ENCODE data around the gene SRC. TPM values are rescaled to one million over a fixed set of nuclear protein-coding genes. Genes with fewer than 3 reads are reported as not detected.
A peak's percentile ranks its signal among the peaks of the same experiment; 100 is the strongest.

Gene SRC
- total and polyA plus RNA-seq, 7 donors: 0.86 to 3.0 (median 1.3) TPM

DNA sequence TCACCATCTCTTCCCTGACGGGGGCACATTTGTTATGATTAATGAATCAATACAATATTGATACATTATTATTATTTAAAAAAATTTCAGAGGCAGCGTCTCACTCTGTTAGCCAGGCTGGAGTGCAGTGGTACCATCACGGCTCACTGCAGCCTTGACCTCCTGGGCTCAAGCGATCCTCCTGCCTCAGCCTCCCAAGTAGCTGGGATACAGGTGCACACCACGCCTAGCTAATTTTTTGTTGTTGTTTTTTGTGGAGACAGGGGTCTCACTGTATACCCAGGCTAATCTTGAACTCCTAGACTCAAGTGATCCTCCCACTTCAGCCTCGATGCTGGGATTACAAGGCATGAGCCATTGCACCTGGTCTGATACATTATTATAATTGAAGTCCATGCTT is 4.9 kb upstream of the SRC start:
- DNase-seq (no peak), ATAC-seq (no peak)
- H3K27ac ChIP-seq: no peak overlapping the region
- no peaks in the 10 kb centered on the region for H3K27me3 ChIP-seq (ENCODE audit: insufficient read depth in 3 of 3, low read length in 2 of 3)
- H3K36me3 ChIP-seq (ENCODE audit: insufficient read depth in 1 of 2, low read depth in 1 of 2): no peaks in the 10 kb centered on the region
- 87 to 89% (median 88%) methylated on average over 6 of the region's 6 CpGs for WGBS, 3 donors
- no peaks in the 10 kb centered on the region for H3K9me3 ChIP-seq
- H3K4me3 ChIP-seq: no peak overlapping the region
- intact Hi-C loops (cut with DNase I): no loop called here
- no peaks in the 10 kb centered on the region for H3K4me1 ChIP-seq
- TF ChIP-seq, protein P1, sequence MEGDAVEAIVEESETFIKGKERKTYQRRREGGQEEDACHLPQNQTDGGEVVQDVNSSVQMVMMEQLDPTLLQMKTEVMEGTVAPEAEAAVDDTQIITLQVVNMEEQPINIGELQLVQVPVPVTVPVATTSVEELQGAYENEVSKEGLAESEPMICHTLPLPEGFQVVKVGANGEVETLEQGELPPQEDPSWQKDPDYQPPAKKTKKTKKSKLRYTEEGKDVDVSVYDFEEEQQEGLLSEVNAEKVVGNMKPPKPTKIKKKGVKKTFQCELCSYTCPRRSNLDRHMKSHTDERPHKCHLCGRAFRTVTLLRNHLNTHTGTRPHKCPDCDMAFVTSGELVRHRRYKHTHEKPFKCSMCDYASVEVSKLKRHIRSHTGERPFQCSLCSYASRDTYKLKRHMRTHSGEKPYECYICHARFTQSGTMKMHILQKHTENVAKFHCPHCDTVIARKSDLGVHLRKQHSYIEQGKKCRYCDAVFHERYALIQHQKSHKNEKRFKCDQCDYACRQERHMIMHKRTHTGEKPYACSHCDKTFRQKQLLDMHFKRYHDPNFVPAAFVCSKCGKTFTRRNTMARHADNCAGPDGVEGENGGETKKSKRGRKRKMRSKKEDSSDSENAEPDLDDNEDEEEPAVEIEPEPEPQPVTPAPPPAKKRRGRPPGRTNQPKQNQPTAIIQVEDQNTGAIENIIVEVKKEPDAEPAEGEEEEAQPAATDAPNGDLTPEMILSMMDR (IDR thresholded peaks at IDR 0.05): no peak

DNA sequence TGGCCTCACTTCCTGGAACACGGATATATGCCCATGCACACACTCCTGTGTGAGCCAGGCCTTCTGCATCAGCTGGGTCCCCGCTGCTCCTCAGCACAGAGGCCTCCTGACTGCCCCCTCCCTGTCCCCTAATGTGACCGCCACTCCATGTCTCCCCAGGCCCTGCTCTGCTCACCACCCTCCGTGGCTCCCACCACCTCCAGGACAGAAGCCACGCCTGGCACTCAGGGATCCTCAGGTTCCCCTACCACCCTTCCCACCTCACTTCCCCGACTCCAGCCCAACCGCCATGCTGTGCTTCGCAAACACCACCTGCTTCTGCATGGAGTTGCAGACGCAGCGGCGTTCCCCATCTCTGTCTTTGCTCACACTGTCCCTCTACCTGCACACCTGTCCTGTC is 4.3 kb upstream of the SRC start:
- no peaks in the 10 kb centered on the region for H3K4me1 ChIP-seq
- no peaks in the 10 kb centered on the region for H3K36me3 ChIP-seq (ENCODE audit: insufficient read depth in 1 of 2, low read depth in 1 of 2)
- no peak overlapping the region for H3K4me3 ChIP-seq
- no peak for DNase-seq
- ATAC-seq: no peak
- no peak overlapping the region for H3K27ac ChIP-seq
- H3K9me3 ChIP-seq: no peaks in the 10 kb centered on the region
- TF ChIP-seq, protein P1 (IDR thresholded peaks at IDR 0.05): no peak
- 85 to 89% (median 89%) methylated on average over 11 of the region's 11 CpGs for WGBS, 3 donors
- intact Hi-C loops (cut with DNase I): no loop called here
- H3K27me3 ChIP-seq (ENCODE audit: insufficient read depth in 3 of 3, low read length in 2 of 3): peaks cover 0 to 4% (median 0%) of the 10 kb centered on the region in 3 donors

DNA sequence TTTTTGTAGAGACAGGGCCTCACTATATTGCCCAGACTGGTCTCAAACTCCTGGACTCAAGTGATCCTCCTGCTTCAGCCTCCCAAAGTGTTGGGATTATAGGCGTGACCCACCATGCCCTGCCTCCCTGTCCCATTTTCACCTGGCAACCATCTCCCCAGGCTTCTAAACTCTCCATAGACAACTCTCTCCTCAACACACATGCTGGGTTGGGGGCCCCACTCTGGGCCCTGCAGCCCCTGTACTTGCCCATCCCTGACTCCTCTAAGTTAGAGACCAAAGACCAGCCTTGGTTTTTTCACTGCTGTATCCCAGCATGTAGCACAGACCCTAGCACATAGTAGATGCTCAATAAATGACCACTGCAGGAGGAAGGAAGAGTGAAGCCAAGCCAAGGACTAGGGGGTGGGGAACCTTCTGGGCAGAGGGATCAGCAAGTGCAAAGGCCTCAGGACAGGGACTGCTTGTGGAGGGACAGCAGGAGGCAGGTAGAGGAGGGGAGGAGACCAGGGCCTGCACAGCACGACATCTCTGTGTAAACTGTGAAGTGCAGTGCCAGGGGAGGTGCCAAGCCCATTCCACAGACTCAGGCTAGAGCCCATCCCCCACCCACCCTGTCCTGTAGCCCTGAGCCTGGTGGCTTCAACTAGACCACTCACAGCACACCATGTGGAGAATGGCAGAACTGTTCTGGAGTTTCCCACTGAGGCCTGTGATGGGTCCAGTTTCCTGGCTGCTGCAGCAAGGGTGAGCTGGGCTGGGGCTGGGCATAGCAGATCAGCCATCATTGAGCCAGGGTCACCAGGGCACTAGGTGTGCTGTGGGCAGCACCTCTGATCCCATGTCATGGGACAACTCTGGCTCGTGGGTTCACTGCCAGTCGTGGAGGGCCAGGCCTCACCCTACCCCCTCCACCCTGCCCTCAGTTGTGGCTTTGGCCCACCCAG is 3.4 kb upstream of the SRC start:
- H3K9me3 ChIP-seq: no peaks in the 10 kb centered on the region
- H3K27me3 ChIP-seq (ENCODE audit: insufficient read depth in 3 of 3, low read length in 2 of 3): peaks cover 0 to 5% (median 0%) of the 10 kb centered on the region in 3 donors
- no peaks in the 10 kb centered on the region for H3K4me1 ChIP-seq
- ATAC-seq: peak in 1 of 4 donors; percentile 9
- no peak for DNase-seq
- no peaks in the 10 kb centered on the region for H3K36me3 ChIP-seq (ENCODE audit: insufficient read depth in 1 of 2, low read depth in 1 of 2)
- H3K27ac ChIP-seq: no peak overlapping the region
- TF ChIP-seq, protein P1 (IDR thresholded peaks at IDR 0.05): no peak
- intact Hi-C loops (cut with DNase I): no loop called here
- WGBS, 3 donors: 86 to 91% (median 90%) methylated on average over 4 of the region's 4 CpGs
- H3K4me3 ChIP-seq: no peak overlapping the region

DNA sequence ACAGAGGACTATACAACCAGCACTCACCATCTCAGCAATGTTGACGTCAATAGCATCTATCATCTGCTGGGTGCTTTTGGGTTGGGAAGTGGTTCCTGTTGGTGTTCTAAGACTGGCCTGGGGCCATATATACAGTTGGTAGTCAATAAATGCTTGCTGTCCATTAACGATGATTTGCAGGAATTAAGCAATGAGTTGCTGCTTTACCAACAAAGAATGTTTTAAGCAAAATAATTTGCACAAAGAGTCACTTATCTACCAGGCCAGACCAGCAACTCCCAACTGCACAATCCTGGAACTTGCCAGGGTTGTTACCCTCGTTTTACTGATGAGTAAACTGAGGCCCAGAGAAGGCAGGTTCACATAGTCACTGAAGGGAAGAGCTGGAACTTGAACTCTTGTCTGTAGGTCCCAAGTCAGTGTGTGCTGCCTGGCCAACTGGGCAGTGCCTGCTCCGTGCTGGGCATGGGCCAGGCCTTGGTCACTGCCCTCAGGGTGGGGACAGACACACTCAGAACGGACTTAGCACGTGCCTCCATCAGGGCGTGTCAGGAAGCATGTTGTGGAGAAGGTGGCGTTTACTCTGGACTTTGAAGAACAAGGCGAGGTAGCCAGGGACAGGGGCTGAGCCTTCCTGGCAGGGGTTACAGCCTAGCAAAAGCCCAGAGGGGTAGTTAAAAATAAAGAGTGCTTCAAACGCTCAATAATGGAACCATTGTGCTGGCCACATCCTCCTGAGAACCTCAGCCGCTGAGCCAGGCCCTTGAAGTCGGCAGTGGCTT is 2.5 kb upstream of the SRC start:
- WGBS, 3 donors: 59 to 63% (median 63%) methylated on average over 12 of the region's 12 CpGs
- H3K4me3 ChIP-seq: no peak overlapping the region
- peaks cover 0 to 5% (median 0%) of the 10 kb centered on the region in 3 donors for H3K27me3 ChIP-seq (ENCODE audit: insufficient read depth in 3 of 3, low read length in 2 of 3)
- ATAC-seq (no peak), DNase-seq (no peak)
- no peak overlapping the region for H3K27ac ChIP-seq
- TF ChIP-seq, protein P1 (IDR thresholded peaks at IDR 0.05): no peak
- intact Hi-C loops (cut with DNase I): no loop called here
- H3K9me3 ChIP-seq: no peaks in the 10 kb centered on the region
- H3K4me1 ChIP-seq: no peaks in the 10 kb centered on the region
- H3K36me3 ChIP-seq (ENCODE audit: insufficient read depth in 1 of 2, low read depth in 1 of 2): no peaks in the 10 kb centered on the region

Data from psoas muscle (tissue), 8 donors.